Measurements from ENCODE around the gene TP53INP2. TPM values are rescaled to one million over a fixed set of nuclear protein-coding genes. Genes with fewer than 3 reads are reported as not detected.

Gene TP53INP2
- total RNA-seq, 1 donor from 2014 or later: 22.7 TPM

Other genes with a start within 250 kb of the TP53INP2 start
- gene DYNLRB1, start 187.9 kb upstream of the TP53INP2 start, total RNA-seq: 112 and 118 TPM in 2 replicates
- 48.9 and 52.3 TPM in 2 replicates for gene MAP1LC3A, start 145.6 kb upstream of the TP53INP2 start, total RNA-seq
- 16.7 and 17.4 TPM in 2 replicates for gene PIGU, start 27.3 kb upstream of the TP53INP2 start, total RNA-seq
- 21.1 and 21.2 TPM in 2 replicates for gene NCOA6, start 121.3 kb downstream of the TP53INP2 start, total RNA-seq
- gene GGT7, start 168.5 kb downstream of the TP53INP2 start, total RNA-seq: 15.6 and 17.3 TPM in 2 replicates
- 16.9 and 18.7 TPM in 2 replicates for gene ACSS2, start 172.3 kb downstream of the TP53INP2 start, total RNA-seq

Data from astrocyte (in vitro differentiated cells and primary cell).